GM06990 (cell line): ENCODE data around the gene MLN.

ENCODE experiments used
- DNase-seq: peaks from one replicate; pipeline ENCODE4 v3.0.0-alpha.2; 2011; ENCODE audit not compliant: insufficient read length; ENCODE audit errors: extremely low read depth
- H3K27me3 ChIP-seq: replicated peaks from 2 replicates; pipeline ENCODE4 v1.6.0; 2011; ENCODE audit warnings: low read length; ENCODE audit not compliant: control insufficient read depth, insufficient read depth
- H3K36me3 ChIP-seq: 2 replicates; pipeline ENCODE4 v1.5.1; 2011; ENCODE audit warnings: low read length; ENCODE audit not compliant: control insufficient read depth, insufficient read depth
- H3K4me3 ChIP-seq: replicated peaks from 2 replicates; pipeline ENCODE4 v1.5.1; 2011; ENCODE audit warnings: low read depth, mild to moderate bottlenecking, control low read depth, low read length
- CTCF ChIP-seq: IDR thresholded peaks from 2 replicates; pipeline ENCODE4 v1.5.1; 2011; ENCODE audit warnings: low read length, control low read depth, mild to moderate bottlenecking, inconsistent platforms; ENCODE audit not compliant: insufficient read depth, poor library complexity, severe bottlenecking

Gene MLN

GRCh38 chr6:33808641-33809180 lies 4.9 kb upstream of the MLN start:
- no peak for DNase-seq
- no peak for TF ChIP-seq CTCF
- H3K4me3 ChIP-seq = no peak overlapping the region
- H3K36me3 ChIP-seq = no peaks in the 10 kb centered on the region
- H3K27me3 ChIP-seq = no peaks in the 10 kb centered on the region; the same call in 1 of the 2 replicates

GRCh38 chr6:33807606-33808005 lies 3.8 kb upstream of the MLN start:
- H3K27me3 ChIP-seq = no peaks in the 10 kb centered on the region; the same call in 1 of the 2 replicates
- DNase-seq = no peak

DNA sequence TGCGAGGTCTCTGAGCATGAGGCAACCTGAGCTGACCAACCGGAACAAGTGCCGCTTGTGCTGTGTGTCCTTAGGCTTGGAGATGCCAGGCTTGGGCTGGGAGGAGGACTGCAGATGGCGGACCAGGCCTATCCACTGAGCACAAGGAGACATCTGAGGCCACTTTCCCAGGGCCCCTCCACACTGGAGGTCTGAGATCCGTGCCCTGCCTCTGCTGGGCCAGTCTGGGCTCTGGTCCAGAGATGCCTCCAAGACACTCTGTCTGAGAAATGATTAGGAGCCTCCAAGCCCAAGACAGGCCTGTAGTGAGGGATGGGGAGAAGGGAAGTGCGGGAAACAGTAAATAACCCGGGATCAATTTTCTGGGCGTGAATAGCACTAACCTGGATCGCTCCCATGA lies 3.0 kb upstream of the MLN start:
- no peak for TF ChIP-seq CTCF
- H3K4me3 ChIP-seq = no peak overlapping the region
- no peaks in the 10 kb centered on the region; the same call in 1 of the 2 replicates for H3K27me3 ChIP-seq
- DNase-seq = no peak
- H3K36me3 ChIP-seq = no peaks in the 10 kb centered on the region

More at GRCh38 chr6:33807606-33808005, 3.8 kb upstream of the MLN start:
- no peaks in the 10 kb centered on the region for H3K36me3 ChIP-seq
- no peak for TF ChIP-seq CTCF
- no peak overlapping the region for H3K4me3 ChIP-seq

DNA sequence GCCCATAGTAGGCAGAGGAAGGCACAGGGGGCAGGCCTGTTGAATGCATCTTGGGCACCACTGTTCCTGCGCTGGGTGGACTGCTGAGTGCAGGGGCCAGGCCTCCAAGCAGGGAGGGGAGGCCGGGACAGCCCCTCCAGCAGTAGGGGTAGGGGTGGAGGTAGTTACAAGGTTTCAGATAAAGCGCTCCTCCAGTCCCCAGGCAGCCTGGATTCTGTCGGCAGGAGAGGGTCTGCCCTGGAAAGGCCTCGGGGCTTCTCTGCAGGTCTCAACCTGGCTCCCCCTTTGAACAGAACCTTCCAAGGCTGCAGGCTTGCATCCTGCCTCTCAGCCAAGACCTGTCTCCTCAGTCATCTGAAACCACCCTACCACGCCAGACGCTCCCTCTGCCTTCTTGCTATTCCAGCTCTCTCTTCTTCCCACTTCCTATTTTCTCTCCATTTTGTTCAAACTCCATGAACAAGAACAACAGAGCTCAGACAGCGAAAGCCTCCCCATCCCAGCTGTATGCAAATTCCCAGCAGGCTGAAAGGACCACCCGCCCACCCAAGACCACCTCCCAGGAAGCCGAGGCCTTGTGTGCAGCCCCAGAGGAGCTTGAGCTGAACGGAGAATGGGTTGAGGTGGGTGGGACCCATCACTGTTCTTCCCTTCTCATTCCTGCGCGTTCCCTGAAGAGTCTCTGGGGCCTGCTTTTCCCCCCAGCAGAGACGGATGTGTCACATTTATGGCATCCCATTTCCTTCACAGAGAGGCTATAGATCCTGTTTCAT lies 1.4 kb downstream of the MLN start:
- no peak for DNase-seq
- H3K4me3 ChIP-seq = no peak overlapping the region
- no peaks in the 10 kb centered on the region; the same call in none of the 2 replicates for H3K27me3 ChIP-seq
- no peaks in the 10 kb centered on the region for H3K36me3 ChIP-seq
- TF ChIP-seq CTCF = no peak

GRCh38 chr6:33801611-33802010 lies 2.2 kb downstream of the MLN start:
- TF ChIP-seq CTCF = no peak
- Histone ChIP-seq H3K36me3 (no peaks in the 10 kb centered on the region), H3K4me3 (no peak overlapping the region), H3K27me3 (no peaks in the 10 kb centered on the region; the same call in none of the 2 replicates)
- DNase-seq = no peak
